HAP-1 (cell line): ENCODE data around the gene TNFAIP8L3.
A peak's percentile ranks its signal among the peaks of the same experiment; 100 is the strongest.
"Not testable (repeated sequence)": the region's sequence is repeated elsewhere in the genome, so short reads cannot be mapped to it uniquely, and the experiment has no call there.

Experiments used
- DNase-seq, 2 experiments: peaks; one replicate each; pipeline ENCODE4 v3.0.0-alpha.2; 2016 to 2020; ENCODE audit warnings: low spot score in 2 of 2
- H3K27me3 ChIP-seq: fragments of 250-450 bp; sonication (Bioruptor Pico); 2 replicates; pipeline ENCODE4 v1.5.1; 2020; ENCODE audit warnings: low read depth, mild to moderate bottlenecking, moderate library complexity
- H3K36me3 ChIP-seq: fragments of 250-450 bp; sonication (Bioruptor Pico); replicated peaks from 2 replicates; pipeline ENCODE4 v1.5.1; 2020; ENCODE audit warnings: mild to moderate bottlenecking
- H3K4me1 ChIP-seq: fragments of 250-450 bp; sonication (Bioruptor Pico); 2 replicates; pipeline ENCODE4 v1.5.1; 2020; ENCODE audit warnings: mild to moderate bottlenecking
- H3K4me3 ChIP-seq: fragments of 250-450 bp; sonication (Bioruptor Pico); 2 replicates; pipeline ENCODE4 v1.5.1; 2020; ENCODE audit warnings: mild to moderate bottlenecking, moderate library complexity
- H3K9me3 ChIP-seq: fragments of 250-450 bp; sonication (Bioruptor Pico); 2 replicates; pipeline ENCODE4 v1.5.1; 2020; ENCODE audit warnings: mild to moderate bottlenecking, moderate library complexity
- in situ Hi-C: fragments of 300-500 bp; cut with MboI; formaldehyde crosslinking; loops from 3 replicates; pipeline ENCODE4 v1.14.3; 2020; ENCODE audit warnings: low sequenced_read_pairs, inconsistent platforms, mixed read lengths

Gene TNFAIP8L3

GRCh38 chr15:51094606-51095569 lies at the start of gene TNFAIP8L3:
Gene TNFAIP8L3 (minus strand): TSS chr15:51094906. CDS start chr15:51094595, 311 bp downstream.
- no peaks in the 10 kb centered on the region for H3K9me3 ChIP-seq
- in situ Hi-C loops = no loop called here
- H3K4me1 ChIP-seq = no peaks in the 10 kb centered on the region
- H3K27me3 ChIP-seq = peaks cover 73% of the 10 kb centered on the region
- H3K36me3 ChIP-seq = no peaks in the 10 kb centered on the region
- DNase-seq = peak; percentile 22 to 47
- peak within 1 kb of the TSS; percentile 35 for H3K4me3 ChIP-seq

DNA sequence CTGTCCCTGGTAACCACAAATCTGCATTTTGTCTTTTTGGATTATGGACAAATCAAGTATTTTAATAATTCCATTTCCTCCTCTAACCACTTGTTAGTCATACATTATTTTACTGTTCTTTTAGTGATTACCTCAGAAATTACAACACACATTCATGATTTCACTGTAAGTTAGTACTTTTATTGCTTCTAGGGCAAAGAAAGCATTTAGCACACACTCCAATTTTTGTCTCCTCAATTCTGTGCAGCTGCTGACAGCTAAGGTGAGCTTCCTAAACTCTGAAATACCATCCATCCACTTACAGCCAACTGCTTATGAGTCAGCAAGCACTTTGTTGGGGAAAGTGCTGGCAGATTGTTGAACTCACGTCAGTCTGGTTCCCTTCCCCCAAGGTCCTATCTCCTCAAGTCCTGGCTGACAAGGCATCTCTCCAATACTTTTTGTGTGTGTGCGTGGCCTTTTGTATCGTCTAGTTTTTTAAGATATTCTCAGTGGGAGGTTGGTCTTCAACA lies 49.4 kb upstream of the TNFAIP8L3 start:
- 0 out of 2 replicates have a peak, but pooled peaks cover 3% of the 10 kb centered on the region for H3K9me3 ChIP-seq
- no peaks in the 10 kb centered on the region for H3K4me1 ChIP-seq
- H3K27me3 ChIP-seq = peaks cover 4% of the 10 kb centered on the region; the same call in 1 of the 2 replicates
- DNase-seq = no peak
- no peak overlapping the region for H3K4me3 ChIP-seq
- no peaks in the 10 kb centered on the region for H3K36me3 ChIP-seq
- in situ Hi-C loops = no loop called here

DNA sequence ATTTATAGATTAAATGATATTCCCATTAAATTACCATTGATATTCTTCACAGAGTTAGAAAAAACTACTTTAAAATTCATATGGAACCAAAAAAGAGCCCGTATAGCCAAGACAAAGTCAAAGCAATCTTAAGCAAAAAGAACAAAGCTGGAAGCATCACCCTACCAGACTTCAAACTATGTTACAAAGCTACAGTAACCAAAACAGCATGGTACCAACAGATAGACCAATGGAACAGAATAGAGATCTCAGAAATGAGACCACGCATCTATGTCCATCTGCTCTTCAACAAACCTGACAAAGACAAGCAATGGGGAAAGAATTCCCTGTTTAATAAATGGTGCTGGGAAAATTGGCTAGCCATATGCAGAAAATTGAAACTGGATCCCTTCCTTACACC lies 45.6 kb upstream of the TNFAIP8L3 start:
- H3K36me3 ChIP-seq, H3K27me3 ChIP-seq, H3K4me3 ChIP-seq, in situ Hi-C loops, H3K9me3 ChIP-seq, H3K4me1 ChIP-seq, DNase-seq: not testable (repeated sequence)

DNA sequence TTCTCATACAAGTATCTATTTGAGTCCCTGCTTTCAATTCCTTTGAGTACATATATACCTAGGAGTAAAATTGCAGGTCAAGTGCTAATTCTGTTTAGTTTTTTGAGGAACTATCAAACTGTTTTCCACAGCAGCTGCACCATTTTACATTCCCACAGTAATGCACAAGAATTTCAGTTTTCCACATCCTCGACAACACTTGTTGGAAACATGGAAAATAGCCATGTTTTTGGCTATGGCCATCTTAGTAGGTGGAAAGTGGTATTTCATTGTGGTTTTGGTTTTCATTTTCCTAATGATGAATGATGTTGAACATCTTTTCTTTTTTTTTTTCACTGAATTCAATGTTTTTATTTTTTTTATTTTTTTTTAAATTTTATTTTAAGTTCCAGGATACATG lies 44.4 kb upstream of the TNFAIP8L3 start:
- no peaks in the 10 kb centered on the region for H3K4me1 ChIP-seq
- H3K9me3 ChIP-seq = 0 out of 2 replicates have a peak, but pooled peaks cover 3% of the 10 kb centered on the region
- DNase-seq = no peak
- H3K36me3 ChIP-seq = no peaks in the 10 kb centered on the region
- in situ Hi-C loops = no loop called here
- H3K27me3 ChIP-seq = peaks cover 6% of the 10 kb centered on the region; the same call in 1 of the 2 replicates
- H3K4me3 ChIP-seq = no peak overlapping the region

DNA sequence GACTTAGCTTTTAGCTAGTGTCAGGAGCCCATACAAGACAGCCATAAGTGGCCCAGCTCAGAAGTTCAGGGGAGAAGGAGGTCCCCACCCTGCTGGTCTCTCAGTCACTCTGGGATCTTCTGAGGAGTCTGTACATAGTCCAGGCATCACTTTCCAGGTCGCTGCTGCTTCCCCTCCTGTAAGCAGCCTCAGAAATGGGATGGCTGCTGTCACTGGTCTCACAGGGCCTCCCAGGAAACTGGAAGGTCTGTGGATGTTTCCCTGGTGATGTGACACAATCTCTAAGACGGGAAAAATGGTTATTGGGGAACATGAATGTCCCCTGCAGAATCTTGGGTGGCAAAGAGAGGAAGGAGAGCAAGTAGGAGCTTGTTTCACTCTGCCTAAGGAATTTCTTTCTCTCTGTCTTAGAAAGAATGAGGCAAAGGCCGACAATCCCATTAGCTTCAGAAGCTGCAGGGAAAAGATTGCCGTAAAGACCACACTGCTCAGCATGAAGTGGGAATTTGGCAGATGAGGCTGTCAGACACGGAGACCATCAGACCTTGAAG lies 43.2 kb upstream of the TNFAIP8L3 start:
- no peaks in the 10 kb centered on the region for H3K36me3 ChIP-seq
- H3K27me3 ChIP-seq = peaks cover 6% of the 10 kb centered on the region; the same call in 1 of the 2 replicates
- no peak overlapping the region for H3K4me3 ChIP-seq
- no peak for DNase-seq
- H3K9me3 ChIP-seq = 0 out of 2 replicates have a peak, but pooled peaks cover 3% of the 10 kb centered on the region
- in situ Hi-C loops = no loop called here
- no peaks in the 10 kb centered on the region for H3K4me1 ChIP-seq

- Histone ChIP-seq H3K4me1 (no peaks in the 10 kb centered on the region), H3K4me3 (no peak overlapping the region), H3K36me3 (no peaks in the 10 kb centered on the region), H3K9me3 (0 out of 2 replicates have a peak, but pooled peaks cover 3% of the 10 kb centered on the region), H3K27me3 (peaks cover 6% of the 10 kb centered on the region; the same call in 1 of the 2 replicates)
- DNase-seq = no peak
- in situ Hi-C loops = no loop called here
These were observed 42.3 kb upstream of the TNFAIP8L3 start for GRCh38 chr15:51137024-51137423.

GRCh38 chr15:51135276-51135675 lies 40.6 kb upstream of the TNFAIP8L3 start:
- Histone ChIP-seq H3K4me3 (no peak overlapping the region), H3K4me1 (no peaks in the 10 kb centered on the region), H3K27me3 (peaks cover 2% of the 10 kb centered on the region; the same call in 1 of the 2 replicates), H3K9me3 (no peaks in the 10 kb centered on the region), H3K36me3 (no peaks in the 10 kb centered on the region)
- in situ Hi-C loops = no loop called here
- DNase-seq = no peak

GRCh38 chr15:51134416-51135199 lies 39.9 kb upstream of the TNFAIP8L3 start:
- H3K4me3 ChIP-seq = no peak overlapping the region
- in situ Hi-C loops = no loop called here
- H3K27me3 ChIP-seq = peaks cover 2% of the 10 kb centered on the region; the same call in 1 of the 2 replicates
- no peaks in the 10 kb centered on the region for H3K4me1 ChIP-seq
- no peaks in the 10 kb centered on the region for H3K36me3 ChIP-seq
- DNase-seq = no peak
- no peaks in the 10 kb centered on the region for H3K9me3 ChIP-seq

DNA sequence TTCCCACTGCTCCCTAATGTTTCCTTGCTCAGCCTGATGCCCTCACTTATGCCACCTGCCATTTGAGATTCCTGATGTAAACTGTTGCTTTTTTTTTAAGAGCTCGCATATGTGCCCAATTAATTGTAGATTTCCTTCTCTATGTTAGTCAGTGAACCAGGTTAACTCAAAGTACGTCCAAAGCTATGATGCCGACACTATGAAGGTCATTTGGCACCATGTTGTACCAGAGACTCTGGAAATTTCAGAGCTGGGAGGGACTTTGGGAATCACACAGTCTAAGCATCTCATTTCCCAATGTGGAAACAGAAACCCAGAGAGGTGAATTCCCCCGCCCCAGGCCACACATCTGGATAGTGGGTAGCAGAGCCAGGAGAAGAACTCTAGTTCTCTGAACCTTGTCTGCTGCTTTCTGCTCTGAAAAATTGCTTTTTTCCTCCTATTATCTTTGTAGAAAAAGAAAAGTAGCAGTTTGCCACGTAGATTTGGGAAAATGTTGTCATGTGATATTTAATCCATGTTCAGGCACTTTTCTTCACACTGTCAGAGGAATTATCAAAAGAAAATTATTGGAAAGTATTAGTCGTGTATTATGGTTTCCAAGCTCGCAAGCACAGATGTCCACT lies 38.5 kb upstream of the TNFAIP8L3 start:
- no peaks in the 10 kb centered on the region for H3K4me1 ChIP-seq
- H3K27me3 ChIP-seq = peaks cover 2% of the 10 kb centered on the region; the same call in 1 of the 2 replicates
- no peaks in the 10 kb centered on the region for H3K9me3 ChIP-seq
- in situ Hi-C loops = no loop called here
- no peaks in the 10 kb centered on the region for H3K36me3 ChIP-seq
- no peak for DNase-seq
- H3K4me3 ChIP-seq = no peak overlapping the region

DNA sequence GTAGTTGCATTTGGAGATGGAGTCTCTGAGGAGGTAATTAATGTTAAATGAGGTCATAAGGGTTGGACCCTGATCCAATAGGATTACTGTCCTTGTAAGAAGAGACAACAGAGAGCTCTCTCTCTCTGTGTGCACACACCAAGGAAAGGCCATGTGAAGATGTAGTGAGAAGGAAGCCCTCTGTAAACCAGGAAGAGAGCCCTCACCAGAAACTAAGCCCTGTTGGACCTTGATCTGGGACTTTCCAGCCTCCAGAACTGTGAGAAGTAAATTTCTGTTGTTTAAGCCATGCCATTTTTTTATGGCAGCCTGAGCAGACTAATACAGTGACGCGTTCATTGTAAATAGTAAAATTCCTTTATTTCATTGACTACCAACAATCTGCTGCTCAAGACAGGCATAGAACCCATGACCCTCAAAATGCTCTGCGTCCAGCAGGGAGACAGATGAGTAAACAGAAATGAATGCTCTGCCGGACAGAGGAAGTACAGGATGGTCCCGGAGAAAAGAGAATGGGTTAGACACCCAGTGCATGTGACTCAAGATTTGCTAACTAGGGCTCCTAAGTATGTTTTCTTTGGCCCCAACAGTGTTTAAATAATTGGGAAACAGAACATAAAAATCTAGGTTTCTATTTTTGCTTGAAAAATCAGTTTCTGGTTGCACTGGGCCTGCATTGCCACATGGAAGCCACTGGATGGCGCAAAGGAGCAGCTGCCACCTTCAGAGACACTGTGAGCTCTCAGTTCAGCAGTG lies 37.9 kb upstream of the TNFAIP8L3 start:
- peak; percentile 7 to 63 for DNase-seq
- no peak overlapping the region for H3K4me3 ChIP-seq
- in situ Hi-C loops = no loop called here

GRCh38 chr15:51131596-51132290 lies 37.0 kb upstream of the TNFAIP8L3 start:
- Histone ChIP-seq H3K4me3 (no peak overlapping the region), H3K9me3 (no peaks in the 10 kb centered on the region), H3K36me3 (no peaks in the 10 kb centered on the region), H3K4me1 (no peaks in the 10 kb centered on the region), H3K27me3 (no peaks in the 10 kb centered on the region)
- no peak for DNase-seq
- in situ Hi-C loops = no loop called here

More for the DNA sequence above, 37.9 kb upstream of the TNFAIP8L3 start:
- Histone ChIP-seq H3K27me3 (no peaks in the 10 kb centered on the region; the same call in 1 of the 2 replicates), H3K9me3 (no peaks in the 10 kb centered on the region), H3K36me3 (no peaks in the 10 kb centered on the region), H3K4me1 (no peaks in the 10 kb centered on the region)

- Histone ChIP-seq H3K9me3 (no peaks in the 10 kb centered on the region), H3K4me1 (no peaks in the 10 kb centered on the region), H3K27me3 (no peaks in the 10 kb centered on the region), H3K36me3 (no peaks in the 10 kb centered on the region), H3K4me3 (no peak overlapping the region)
- in situ Hi-C loops = no loop called here
- no peak for DNase-seq
These were observed 35.6 kb upstream of the TNFAIP8L3 start for GRCh38 chr15:51130344-51130743.
